HepG2 (cell line): Measurements from ENCODE around the gene EIF4G3. TPM values are rescaled to one million over a fixed set of nuclear protein-coding genes. Genes with fewer than 3 reads are reported as not detected.
"Not testable (repeated sequence)": the region's sequence is repeated elsewhere in the genome, so short reads cannot be mapped to it uniquely, and the experiment has no call there.

Experiments
- ATAC-seq: fragments of 200-7000 bp; cut with Tn5 transposase; 3 replicates; pipeline ENCODE4 v1.9.1; 2020; ENCODE audit warnings: mild to moderate bottlenecking, moderate library complexity
- BruUV-seq: library from RNA; stranded (reverse); fragments of 400-500 nt; replicated peaks from 2 replicates; lab custom pipeline; 2021; lab: Mats Ljungman, UMichigan
- CTCF ChIA-PET: fragments of 300-600 bp; formaldehyde crosslinking; extraction: SDS; loops from one replicate; lab custom pipeline; 2021; ENCODE audit warnings: low total read pairs, inconsistent platforms, low intra/inter-chr PET ratio; lab: Yijun Ruan, JAX
- POLR2A ChIA-PET: fragments of 350-600 bp; sonication (Branson Sonifier 250); formaldehyde crosslinking; loops from one replicate; lab custom pipeline; 2020; ENCODE audit warnings: antibody characterized with exemption, inconsistent platforms; lab: Yijun Ruan, JAX
- DNase-seq: peaks from one replicate; pipeline ENCODE4 v3.0.0-alpha.2; 2015; ENCODE audit warnings: low spot score
- FAIRE-seq: peaks from 3 replicates; lab custom pipeline; 2011; peaks lifted over from hg19 to GRCh38; lab: Jason Lieb, UNC
- H2AFZ ChIP-seq: one replicate; pipeline ENCODE4 v1.6.1; 2011; ENCODE audit warnings: low read length, inconsistent platforms
- H3K27ac ChIP-seq: fragments of 300-600 bp; 3 replicates; pipeline ENCODE4 v1.8.0; 2011; ENCODE audit warnings: mixed run types, mild to moderate bottlenecking, mixed read lengths, low read length, inconsistent platforms; ENCODE audit not compliant: insufficient read depth; ENCODE audit errors: extremely low read length
- H3K27me3 ChIP-seq, 2 experiments: fragments of 200-600 bp in 1 of 2; 2 replicates in 1 of 2; 3 replicates in 1 of 2; pipeline versions ENCODE4 v1.6.0 to v1.8.0; 2011; ENCODE audit warnings: low read length in 2 of 2, mild to moderate bottlenecking in 2 of 2, moderate library complexity in 2 of 2, inconsistent platforms in 1 of 2; ENCODE audit not compliant: insufficient read depth in 2 of 2, control insufficient read depth in 1 of 2
- H3K36me3 ChIP-seq, 2 experiments: fragments of 200-600 bp in 1 of 2; replicated peaks in 1 of 2; 2 replicates in 1 of 2; 3 replicates in 1 of 2; pipeline versions ENCODE4 v1.5.1 to v1.8.0; 2011; ENCODE audit warnings: low read length in 2 of 2, inconsistent platforms in 1 of 2; ENCODE audit not compliant: insufficient read depth in 2 of 2, control insufficient read depth in 1 of 2
- H3K4me1 ChIP-seq: 2 replicates; pipeline ENCODE4 v1.5.1; 2012; ENCODE audit warnings: low read length, inconsistent platforms; ENCODE audit not compliant: insufficient read depth
- H3K4me2 ChIP-seq: 2 replicates; pipeline ENCODE4 v1.6.0; 2011; ENCODE audit warnings: low read depth, low read length, inconsistent platforms
- H3K4me3 ChIP-seq, 3 experiments: fragments of 200-600 bp in 1 of 3; sonication (generic), shearing (Covaris generic) in 1 of 3; replicated peaks in 1 of 3; 2 replicates each; pipeline ENCODE4 v1.5.1; 2011 to 2016; ENCODE audit warnings: low read length in 3 of 3, inconsistent platforms in 2 of 3, low read depth in 2 of 3, mild to moderate bottlenecking in 2 of 3, control low read depth in 1 of 3, mixed read lengths in 1 of 3; ENCODE audit not compliant: insufficient read depth in 1 of 3
- H3K79me2 ChIP-seq: one replicate; pipeline ENCODE4 v1.6.1; 2011; ENCODE audit warnings: low read length, inconsistent platforms; ENCODE audit not compliant: insufficient read depth
- H3K9ac ChIP-seq: 2 replicates; pipeline ENCODE4 v1.6.0; 2011; ENCODE audit warnings: mild to moderate bottlenecking, low read depth, low read length, inconsistent platforms; ENCODE audit not compliant: insufficient read depth
- H3K9me3 ChIP-seq: 2 replicates; pipeline ENCODE4 v1.5.1; 2012; ENCODE audit warnings: mild to moderate bottlenecking, low read length
- H4K20me1 ChIP-seq: 2 replicates; pipeline ENCODE4 v1.6.0; 2011; ENCODE audit warnings: inconsistent platforms, mild to moderate bottlenecking, low read length, moderate library complexity; ENCODE audit not compliant: insufficient read depth
- KAT7 ChIP-seq: IDR thresholded peaks from 2 replicates; pipeline ENCODE4 v1.6.1; 2018; ENCODE audit warnings: borderline replicate concordance, missing compliant biosample characterization
- KLF13 ChIP-seq: sonication (generic); formaldehyde crosslinking; IDR thresholded peaks from 2 replicates; pipeline ENCODE4 v1.4.0; 2020; ENCODE audit warnings: mild to moderate bottlenecking, missing genetic modification reagents
- MBD4 ChIP-seq: IDR thresholded peaks from 2 replicates; pipeline ENCODE4 v1.6.1; 2012; ENCODE audit warnings: low read length, inconsistent platforms, borderline replicate concordance
- MBNL3 ChIP-seq: fragments of 250-450 bp; sonication (Bioruptor Pico); conservative IDR thresholded peaks from 2 replicates; pipeline ENCODE4 v1.8.0; 2022; ENCODE audit warnings: mild to moderate bottlenecking, inconsistent platforms
- POLR2AphosphoS5 ChIP-seq: IDR thresholded peaks from 2 replicates; pipeline ENCODE4 v1.6.1; 2012; ENCODE audit warnings: low read depth, low read length
- POLR2G ChIP-seq: fragments of 200-400 bp; formaldehyde crosslinking; IDR thresholded peaks from 2 replicates; pipeline ENCODE4 v1.6.1; 2018; ENCODE audit warnings: mild to moderate bottlenecking, low read depth, low read length, moderate library complexity
- RFX3 ChIP-seq: IDR thresholded peaks from 2 replicates; pipeline ENCODE4 v1.6.1; 2016; ENCODE audit warnings: missing biosample characterization, missing genetic modification reagents
- RNF2 ChIP-seq: fragments of 450-650 bp; conservative IDR thresholded peaks from 2 replicates; pipeline ENCODE4 v1.6.1; 2016; ENCODE audit warnings: low read depth
- SRSF4 ChIP-seq: fragments of 200-400 bp; formaldehyde crosslinking; IDR thresholded peaks from one replicate; pipeline ENCODE4 v1.6.1; 2018; ENCODE audit warnings: mild to moderate bottlenecking, low read depth, low read length, moderate library complexity; ENCODE audit not compliant: poor library complexity, severe bottlenecking
- TMF1 ChIP-seq: sonication (generic); formaldehyde crosslinking; IDR thresholded peaks from 2 replicates; pipeline ENCODE4 v1.8.1; 2022; ENCODE audit warnings: low read depth, missing genetic modification reagents
- YEATS4 ChIP-seq: sonication (generic); formaldehyde crosslinking; IDR thresholded peaks from 2 replicates; pipeline ENCODE4 v1.4.0; 2020; ENCODE audit warnings: missing genetic modification reagents, borderline replicate concordance
- ZFP82 ChIP-seq: sonication (generic); formaldehyde crosslinking; IDR thresholded peaks from 2 replicates; pipeline ENCODE4 v1.5.1; 2020; ENCODE audit warnings: mild to moderate bottlenecking, missing genetic modification reagents, borderline replicate concordance
- ZNF180 ChIP-seq: sonication (generic); formaldehyde crosslinking; IDR thresholded peaks from 2 replicates; pipeline ENCODE4 v1.4.0; 2020; ENCODE audit warnings: low read depth, missing genetic modification reagents, borderline replicate concordance
- WGBS: methylation state at CpG from one replicate; pipeline ENCODE4 v1.1.6; 2017; ENCODE audit warnings: low lambda C conversion rate; 5-methylcytosine and 5-hydroxymethylcytosine counted together
- in situ Hi-C: cut with HindIII; loops from 2 replicates; pipeline ENCODE4 v1.10.0; 2017; ENCODE audit warnings: low pct_unique_long_range_greater_than_20kb; ENCODE audit not compliant: extremely low pct_ligation_motif_present
- intact Hi-C: fragments of 100-400 bp; cut with micrococcal nuclease; formaldehyde crosslinking; loops from one replicate; pipeline ENCODE4 v1.10.0; 2022; ENCODE audit not compliant: unreplicated experiment
- polyA plus RNA-seq, 8 experiments: library from polyadenylated mRNA; depleted of rRNA in 3 of 8; stranded (reverse) in 7 of 8; unstranded in 1 of 8; fragments of >200 nt; fragmentation: Illumina TruSeq in 4 of 8; extraction: Trizol in 4 of 8; gene quantifications; 2 replicates each; pipeline versions ENCODE4 v1.2.1 to v1.2.3, GENCODE V29; 2011 to 2016; ENCODE audit warnings: low read depth in 4 of 8, missing spikeins in 1 of 8, mixed read lengths in 1 of 8; ENCODE audit not compliant: insufficient read depth in 1 of 8
- total RNA-seq, 5 experiments: library from RNA; depleted of rRNA; stranded (reverse); fragments of >200 nt; fragmentation: Illumina TruSeq; extraction: Trizol; gene quantifications; 2 replicates each; pipeline ENCODE4 v1.2.3, GENCODE V29; 2016; ENCODE audit warnings: low read depth in 1 of 5
- TF ChIP-seq, protein P1 (sequence below): sonication (generic); formaldehyde crosslinking; IDR thresholded peaks from 2 replicates; pipeline ENCODE4 v1.5.0; 2020; ENCODE audit warnings: missing genetic modification reagents, mild to moderate bottlenecking, borderline replicate concordance

The EIF4G3 gene
- total and polyA plus RNA-seq, 2 of the 13 experiments (the other 11 are each of a cell fraction or from before 2014, with no cell fraction given), result 22.2 to 27.6 TPM

DNA sequence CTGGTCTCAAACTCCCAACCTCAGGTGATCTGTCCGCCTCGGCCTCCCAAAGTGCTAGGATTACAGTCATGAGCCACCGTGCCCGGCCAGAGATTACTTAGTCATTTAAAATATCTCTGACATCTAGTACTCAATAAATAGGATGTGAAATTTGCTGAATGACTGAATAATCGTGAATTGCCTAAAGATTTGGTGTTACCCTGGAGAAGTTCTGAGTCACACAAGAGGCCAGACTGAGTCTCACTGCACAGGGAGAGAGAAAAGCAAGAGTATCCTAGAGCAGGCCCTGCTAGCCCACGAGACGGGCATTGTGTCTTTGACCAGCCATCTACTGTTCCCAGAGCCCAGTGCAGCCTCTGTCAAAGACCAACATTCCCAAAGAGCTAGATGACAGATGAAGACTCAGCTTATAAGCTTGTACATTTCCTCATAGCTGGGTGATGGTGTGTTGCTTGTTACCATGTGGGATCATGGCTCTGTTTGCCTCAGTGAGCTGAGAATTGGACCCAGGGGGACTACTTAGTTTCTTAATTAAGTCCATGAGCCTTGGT lies 5.6 kb upstream of the EIF4G3 start:
- BruUV-seq, result no TSS peak
- Histone ChIP-seq H3K27ac (no peak overlapping the region), H3K36me3 (no peaks in the 10 kb centered on the region), H3K4me3 (no peak overlapping the region), H3K4me1 (peaks cover 2% of the 10 kb centered on the region), H3K27me3 (no peaks in the 10 kb centered on the region; a peak in 1 of 5 replicates), H3K79me2 (no peaks in the 10 kb centered on the region), H3K9ac (no peak overlapping the region), H2AFZ (no peak overlapping the region), H4K20me1 (no peaks in the 10 kb centered on the region), H3K9me3 (no peaks in the 10 kb centered on the region), H3K4me2 (no peak overlapping the region)
- DNase-seq, result no peak
- in situ Hi-C loops (loop anchor here (25.0 kb wide), 1 partner anchor 195 kb away; no protein-coding TSS in a partner anchor), intact Hi-C loops (no loop called here)
- TF ChIP-seq POLR2AphosphoS5 (no peak), RFX3 (CRISPR knock-in tag) (no peak), SRSF4 (no peak), ZFP82 (no peak), TMF1 (CRISPR knock-in tag) (no peak), MBD4 (no peak), KLF13 (no peak), KAT7 (CRISPR knock-in tag) (no peak), RNF2 (no peak), POLR2G (no peak), ZNF180 (no peak), YEATS4 (CRISPR knock-in tag) (no peak), MBNL3 (CRISPR knock-in tag) (no peak)
- TF ChIP-seq, protein P1, sequence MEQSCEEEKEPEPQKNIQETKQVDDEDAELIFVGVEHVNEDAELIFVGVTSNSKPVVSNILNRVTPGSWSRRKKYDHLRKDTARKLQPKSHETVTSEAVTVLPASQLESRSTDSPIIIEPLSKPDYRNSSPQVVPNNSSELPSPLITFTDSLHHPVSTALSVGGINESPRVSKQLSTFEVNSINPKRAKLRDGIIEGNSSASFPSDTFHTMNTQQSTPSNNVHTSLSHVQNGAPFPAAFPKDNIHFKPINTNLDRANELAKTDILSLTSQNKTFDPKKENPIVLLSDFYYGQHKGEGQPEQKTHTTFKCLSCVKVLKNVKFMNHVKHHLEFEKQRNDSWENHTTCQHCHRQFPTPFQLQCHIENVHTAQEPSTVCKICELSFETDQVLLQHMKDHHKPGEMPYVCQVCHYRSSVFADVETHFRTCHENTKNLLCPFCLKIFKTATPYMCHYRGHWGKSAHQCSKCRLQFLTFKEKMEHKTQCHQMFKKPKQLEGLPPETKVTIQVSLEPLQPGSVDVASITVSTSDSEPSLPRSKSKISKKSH, result no peak
- ChIA-PET POLR2A (interaction anchor here (0.6 kb wide), 1 partner anchor 64 kb away, joined by 3 read pairs; no protein-coding TSS in a partner anchor), CTCF (no interaction called here)
- ATAC-seq, result peak; percentile 50
- 41% methylated on average over 7 of the region's 7 CpGs for WGBS
- FAIRE-seq, result no peak

DNA sequence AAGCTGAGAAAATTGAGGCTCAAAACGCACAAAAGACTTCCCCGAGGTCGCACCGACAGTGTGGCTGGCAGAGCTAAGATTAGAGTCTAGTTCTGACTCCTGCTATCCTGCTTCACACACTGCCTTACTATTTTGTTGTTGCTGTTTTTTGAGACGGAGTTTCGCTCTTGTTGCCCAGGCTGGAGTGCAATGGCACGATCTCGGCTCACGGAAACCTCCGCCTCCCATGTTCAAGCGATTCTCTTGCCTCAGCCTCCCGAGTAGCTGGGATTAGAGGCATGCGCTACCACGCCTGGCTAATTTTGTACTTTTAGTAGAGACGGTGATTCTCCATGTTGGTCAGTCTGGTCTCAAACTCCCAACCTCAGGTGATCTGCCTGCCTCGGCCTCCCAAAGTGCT lies 1.6 kb upstream of the EIF4G3 start:
- H3K36me3 ChIP-seq, H2AFZ ChIP-seq, CTCF ChIA-PET, H3K9me3 ChIP-seq, H4K20me1 ChIP-seq, H3K4me3 ChIP-seq, ATAC-seq, FAIRE-seq, intact Hi-C loops, BruUV-seq, DNase-seq, H3K27ac ChIP-seq, H3K27me3 ChIP-seq, H3K4me2 ChIP-seq, H3K9ac ChIP-seq: not testable (repeated sequence)
- peaks cover 27% of the 10 kb centered on the region for H3K79me2 ChIP-seq
- peaks cover 25% of the 10 kb centered on the region for H3K4me1 ChIP-seq
- in situ Hi-C loops, result loop anchor here (25.0 kb wide), 1 partner anchor 191 kb away; no protein-coding TSS in a partner anchor
- WGBS, result 87% methylated on average over 16 of the region's 16 CpGs
- POLR2A ChIA-PET, result interaction anchor here (0.8 kb wide), 1 partner anchor 392 kb away, joined by 3 read pairs; no protein-coding TSS in a partner anchor
